Thoracic aorta (tissue), 2 donors: Measurements from ENCODE around the gene DARS1. TPM values are rescaled to one million over a fixed set of nuclear protein-coding genes. Genes with fewer than 3 reads are reported as not detected.

Source experiments
- ATAC-seq: fragments of 150-250 bp; one replicate; pipeline ENCODE4 v1.8.0; 2017; ENCODE audit warnings: low read depth; ENCODE audit not compliant: insufficient number of reproducible peaks, low FRiP score
- DNase-seq: peaks from one replicate; pipeline ENCODE4 v3.0.0-alpha.2; 2020; ENCODE audit warnings: low spot score
- H3K27ac ChIP-seq, 2 donors: fragments of 200-600 bp; sonication (generic); 1 replicate in 1 of 2; 2 replicates in 1 of 2; pipeline ENCODE4 v1.5.1; 2016; ENCODE audit warnings: mild to moderate bottlenecking in 2 of 2, moderate library complexity in 2 of 2
- H3K27me3 ChIP-seq: fragments of 200-600 bp; sonication (generic); replicated peaks from 2 replicates; pipeline ENCODE4 v1.6.0; 2016; ENCODE audit warnings: mild to moderate bottlenecking; ENCODE audit not compliant: insufficient read depth
- H3K36me3 ChIP-seq: fragments of 200-600 bp; sonication (generic); one replicate; pipeline ENCODE4 v1.5.1; 2016
- H3K4me1 ChIP-seq, 2 donors: fragments of 200-600 bp; sonication (generic); 1 replicate in 1 of 2; 2 replicates in 1 of 2; pipeline versions ENCODE4 v1.5.1 to v1.6.0; 2016; ENCODE audit warnings: low read depth in 2 of 2, mild to moderate bottlenecking in 1 of 2; ENCODE audit not compliant: control insufficient read depth in 1 of 2
- H3K4me3 ChIP-seq: fragments of 200-600 bp; sonication (generic); 2 replicates; pipeline ENCODE4 v1.5.1; 2016; ENCODE audit warnings: mild to moderate bottlenecking
- H3K9me3 ChIP-seq: fragments of 200-600 bp; sonication (generic); 2 replicates; pipeline ENCODE4 v1.5.1; 2016
- total RNA-seq, 2 donors: library from RNA; depleted of rRNA; stranded (reverse); fragments of >200 nt; gene quantifications; one replicate each; pipeline versions ENCODE4 v1.1.0 to v1.2.3, GENCODE V29; 2016
- TF ChIP-seq, protein P1 (sequence below): fragments of 200-600 bp; sonication (generic); IDR thresholded peaks from one replicate; pipeline ENCODE4 v1.5.1; 2019; ENCODE audit warnings: antibody characterized with exemption

The DARS1 gene
- total RNA-seq, 2 donors from 2014 or later: 42.8 to 67.9 TPM

DNA sequence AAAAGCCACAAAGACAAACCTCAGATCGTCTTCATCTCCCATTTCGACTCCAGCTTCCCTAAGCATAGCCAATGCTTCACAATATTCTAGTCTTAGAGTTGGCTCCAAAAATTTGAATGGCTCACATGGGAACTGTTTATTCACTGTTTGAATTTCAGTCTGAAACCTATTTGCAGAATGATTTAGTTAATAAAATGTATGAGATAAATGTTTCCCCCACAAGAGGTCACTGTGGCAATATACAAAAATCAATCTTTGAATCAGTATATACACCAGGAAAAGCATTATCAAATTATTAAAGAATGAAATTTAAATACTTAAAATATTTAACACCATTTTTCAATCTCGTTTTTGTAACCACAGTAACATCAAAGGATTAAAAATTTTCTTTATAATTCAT lies 69.2 kb downstream of the DARS1 start:
- Histone ChIP-seq H3K4me3 (no peak overlapping the region), H3K27ac (no peak overlapping the region), H3K9me3 (no peaks in the 10 kb centered on the region), H3K27me3 (no peaks in the 10 kb centered on the region), H3K36me3 (peaks cover 3% of the 10 kb centered on the region), H3K4me1 (no peaks in the 10 kb centered on the region)
- TF ChIP-seq, protein P1, sequence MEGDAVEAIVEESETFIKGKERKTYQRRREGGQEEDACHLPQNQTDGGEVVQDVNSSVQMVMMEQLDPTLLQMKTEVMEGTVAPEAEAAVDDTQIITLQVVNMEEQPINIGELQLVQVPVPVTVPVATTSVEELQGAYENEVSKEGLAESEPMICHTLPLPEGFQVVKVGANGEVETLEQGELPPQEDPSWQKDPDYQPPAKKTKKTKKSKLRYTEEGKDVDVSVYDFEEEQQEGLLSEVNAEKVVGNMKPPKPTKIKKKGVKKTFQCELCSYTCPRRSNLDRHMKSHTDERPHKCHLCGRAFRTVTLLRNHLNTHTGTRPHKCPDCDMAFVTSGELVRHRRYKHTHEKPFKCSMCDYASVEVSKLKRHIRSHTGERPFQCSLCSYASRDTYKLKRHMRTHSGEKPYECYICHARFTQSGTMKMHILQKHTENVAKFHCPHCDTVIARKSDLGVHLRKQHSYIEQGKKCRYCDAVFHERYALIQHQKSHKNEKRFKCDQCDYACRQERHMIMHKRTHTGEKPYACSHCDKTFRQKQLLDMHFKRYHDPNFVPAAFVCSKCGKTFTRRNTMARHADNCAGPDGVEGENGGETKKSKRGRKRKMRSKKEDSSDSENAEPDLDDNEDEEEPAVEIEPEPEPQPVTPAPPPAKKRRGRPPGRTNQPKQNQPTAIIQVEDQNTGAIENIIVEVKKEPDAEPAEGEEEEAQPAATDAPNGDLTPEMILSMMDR: peak; percentile 13
- DNase-seq: no peak
- ATAC-seq: no peak

DNA sequence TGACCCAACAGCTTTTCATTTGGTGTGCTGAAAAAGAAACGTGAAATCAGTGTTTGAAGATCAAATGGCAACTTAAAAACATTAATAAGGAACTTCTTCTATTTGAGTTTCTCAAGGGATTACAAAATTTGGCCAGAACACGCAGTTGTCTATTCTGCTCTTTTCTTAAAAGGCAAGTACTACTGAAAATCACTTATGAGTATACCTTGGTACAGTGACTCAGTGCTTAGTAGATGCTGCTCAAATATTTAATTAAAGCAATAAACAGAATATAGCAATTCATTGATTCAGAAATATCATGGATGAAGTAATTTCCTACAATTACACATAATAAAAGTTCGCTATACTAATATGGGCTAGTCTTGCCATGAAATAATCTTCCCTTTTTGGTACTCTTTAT lies 70.9 kb downstream of the DARS1 start:
- no peaks in the 10 kb centered on the region for H3K4me1 ChIP-seq
- H3K4me3 ChIP-seq: no peak overlapping the region
- TF ChIP-seq, protein P1: no peak
- DNase-seq (no peak), ATAC-seq (no peak)
- no peak overlapping the region for H3K27ac ChIP-seq
- no peaks in the 10 kb centered on the region for H3K27me3 ChIP-seq
- peaks cover 6% of the 10 kb centered on the region for H3K36me3 ChIP-seq
- H3K9me3 ChIP-seq: no peaks in the 10 kb centered on the region

DNA sequence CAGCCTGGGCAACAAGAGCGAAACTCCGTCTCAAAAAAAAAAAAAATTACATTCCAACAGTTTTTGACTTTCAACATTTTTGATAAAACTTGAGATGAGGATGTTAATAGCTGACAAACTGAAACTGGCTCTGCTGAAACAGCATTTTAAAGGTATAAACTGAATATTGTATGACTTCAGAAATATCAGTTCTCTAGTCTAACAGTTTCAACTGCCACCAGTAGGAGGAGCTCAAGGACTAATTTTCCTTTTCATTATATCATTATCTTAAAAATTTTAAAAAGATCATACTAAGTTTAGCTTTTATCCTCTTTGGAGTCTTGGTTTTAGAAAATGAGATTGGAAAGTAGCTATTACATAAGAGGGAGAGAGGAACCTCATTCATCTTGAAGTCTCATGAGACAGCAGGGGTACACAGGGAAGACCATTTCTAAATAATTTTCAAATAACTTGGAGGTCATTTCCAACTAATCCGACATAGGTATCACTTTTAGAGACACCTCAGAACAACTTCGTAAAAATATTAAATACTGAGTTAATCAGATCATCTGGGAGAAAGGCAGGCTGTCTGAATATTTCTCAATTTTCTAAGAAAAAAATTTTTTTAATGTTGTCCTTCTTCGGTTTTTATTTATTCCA lies 71.6 kb downstream of the DARS1 start:
- no peak for DNase-seq

DNA sequence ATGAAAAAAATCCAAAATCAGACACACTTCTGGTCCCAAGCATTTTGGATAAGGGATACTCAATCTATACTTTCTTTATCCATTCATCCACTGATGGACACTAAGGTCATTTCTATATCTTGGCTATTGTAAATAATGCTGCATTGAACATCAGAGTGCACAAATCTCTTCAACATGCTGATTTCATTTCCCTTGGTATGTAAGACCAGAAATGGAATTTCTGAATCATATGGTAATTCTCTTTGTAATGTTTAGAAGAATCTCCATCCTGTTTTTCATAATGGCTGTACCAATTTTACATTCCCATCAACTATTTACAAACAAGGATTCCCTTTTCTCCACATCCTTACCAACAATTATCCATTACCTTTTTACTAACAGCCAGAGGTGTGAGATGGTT lies 75.5 kb downstream of the DARS1 start:
- DNase-seq (no peak), ATAC-seq (no peak)
- no peaks in the 10 kb centered on the region for H3K27me3 ChIP-seq
- no peaks in the 10 kb centered on the region for H3K4me1 ChIP-seq
- TF ChIP-seq, protein P1: no peak
- H3K9me3 ChIP-seq: no peaks in the 10 kb centered on the region
- H3K27ac ChIP-seq: no peak overlapping the region
- H3K4me3 ChIP-seq: no peak overlapping the region
- H3K36me3 ChIP-seq: peaks cover 9% of the 10 kb centered on the region

More for the DNA sequence above, 71.6 kb downstream of the DARS1 start:
- Histone ChIP-seq H3K36me3 (peaks cover 6% of the 10 kb centered on the region), H3K4me1 (no peaks in the 10 kb centered on the region), H3K4me3 (no peak overlapping the region), H3K27ac (no peak overlapping the region), H3K9me3 (no peaks in the 10 kb centered on the region), H3K27me3 (no peaks in the 10 kb centered on the region)
- no peak for ATAC-seq
- TF ChIP-seq, protein P1: peak; percentile 72

DNA sequence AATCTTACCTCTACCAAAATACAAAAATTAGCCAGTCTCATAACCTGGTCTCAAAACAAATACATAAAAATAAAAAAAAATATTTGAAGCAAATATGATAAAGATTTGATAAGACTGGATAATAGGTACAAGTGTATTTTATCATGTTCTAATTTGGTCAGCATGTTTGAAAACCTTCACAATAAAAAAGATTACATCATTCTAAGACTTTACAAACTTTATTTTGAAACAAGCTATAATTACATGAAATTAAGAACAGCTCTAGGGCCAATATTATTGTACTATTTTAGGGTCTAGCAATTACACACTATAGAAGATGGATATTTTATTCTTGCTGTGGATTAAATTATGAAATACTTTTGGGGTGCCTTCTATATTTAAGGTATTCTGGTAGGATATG lies 79.7 kb downstream of the DARS1 start:
- DNase-seq: no peak
- peaks cover 3% of the 10 kb centered on the region for H3K36me3 ChIP-seq

More for the DNA sequence above, 79.7 kb downstream of the DARS1 start:
- Histone ChIP-seq H3K27ac (no peak overlapping the region), H3K4me3 (no peak overlapping the region), H3K27me3 (no peaks in the 10 kb centered on the region), H3K4me1 (no peaks in the 10 kb centered on the region), H3K9me3 (no peaks in the 10 kb centered on the region)
- no peak for ATAC-seq
- TF ChIP-seq, protein P1: no peak
